Caco-2 (cell line): ENCODE results near the gene TNFAIP1. TPM values are rescaled to one million over a fixed set of nuclear protein-coding genes. Genes with fewer than 3 reads are reported as not detected.

Experiments
- BruUV-seq: library from RNA; stranded (reverse); fragments of 400-500 nt; replicated peaks from 2 replicates; lab custom pipeline; 2021; lab: Mats Ljungman, UMichigan
- CTCF ChIA-PET: fragments of 300-600 bp; sonication (Branson Sonifier 250); formaldehyde crosslinking; loops from one replicate; lab custom pipeline; 2022; ENCODE audit warnings: antibody characterized with exemption; lab: Charles Lee
- POLR2A ChIA-PET: fragments of 300-600 bp; sonication (Branson Sonifier 250); formaldehyde crosslinking; loops from one replicate; lab custom pipeline; 2022; ENCODE audit warnings: antibody characterized with exemption; lab: Charles Lee
- DNase-seq, 2 experiments: peaks; one replicate each; pipeline versions ENCODE4 v3.0.0 to v3.0.0-alpha.2; 2020 to 2022
- H3K27me3 ChIP-seq: replicated peaks from 2 replicates; pipeline ENCODE4 v1.6.0; 2011; ENCODE audit warnings: low read length; ENCODE audit not compliant: control insufficient read depth, insufficient read depth
- H3K36me3 ChIP-seq: 2 replicates; pipeline ENCODE4 v1.5.1; 2011; ENCODE audit warnings: low read length; ENCODE audit not compliant: control insufficient read depth, insufficient read depth
- H3K4me1 ChIP-seq: fragments of 250-450 bp; sonication (Bioruptor Pico); 2 replicates; pipeline ENCODE4 v1.5.1; 2020; ENCODE audit warnings: mild to moderate bottlenecking
- H3K4me3 ChIP-seq: 2 replicates; pipeline ENCODE4 v1.5.1; 2011; ENCODE audit warnings: low read depth, mild to moderate bottlenecking, control low read depth, low read length
- H3K9me3 ChIP-seq: fragments of 250-450 bp; sonication (Bioruptor Pico); 2 replicates; pipeline ENCODE4 v1.5.1; 2020; ENCODE audit warnings: mild to moderate bottlenecking, moderate library complexity
- H3K27ac Mint-ChIP-seq: one replicate; pipeline ENCODE4 v1.8.0; 2022; ENCODE audit warnings: mixed read lengths; ENCODE audit not compliant: unreplicated experiment
- H3K27me3 Mint-ChIP-seq: one replicate; pipeline ENCODE4 v1.8.0; 2022; ENCODE audit warnings: mixed read lengths; ENCODE audit not compliant: insufficient read depth, unreplicated experiment
- H3K36me3 Mint-ChIP-seq: one replicate; pipeline ENCODE4 v1.8.0; 2022; ENCODE audit warnings: mild to moderate bottlenecking, mixed read lengths; ENCODE audit not compliant: insufficient read depth, unreplicated experiment
- H3K4me1 Mint-ChIP-seq: one replicate; pipeline ENCODE4 v1.8.0; 2022; ENCODE audit warnings: low read depth, mixed read lengths; ENCODE audit not compliant: unreplicated experiment
- H3K4me3 Mint-ChIP-seq: one replicate; pipeline ENCODE4 v1.8.0; 2022; ENCODE audit warnings: mild to moderate bottlenecking, moderate library complexity, mixed read lengths; ENCODE audit not compliant: unreplicated experiment
- H3K9me3 Mint-ChIP-seq: one replicate; pipeline ENCODE4 v1.8.0; 2022; ENCODE audit warnings: mixed read lengths; ENCODE audit not compliant: unreplicated experiment
- intact Hi-C: fragments of 100-400 bp; cut with micrococcal nuclease; formaldehyde crosslinking; loops from one replicate; pipeline ENCODE4 v1.10.0; 2022; ENCODE audit not compliant: unreplicated experiment
- total RNA-seq: library from RNA; stranded (reverse); gene quantifications from 2 replicates; pipeline ENCODE4 v1.2.3, GENCODE V29; 2022
- TF ChIP-seq, protein P1 (sequence below), 2 experiments: fragments of 200-600 bp in 1 of 2; IDR thresholded peaks; 1 replicate in 1 of 2; 2 replicates in 1 of 2; pipeline versions ENCODE4 v1.5.1 to v1.8.0; 2011 to 2022; ENCODE audit warnings: antibody characterized with exemption in 1 of 2, control low read depth in 1 of 2, inconsistent platforms in 1 of 2, low read depth in 1 of 2, low read length in 1 of 2, mild to moderate bottlenecking in 1 of 2, moderate library complexity in 1 of 2; ENCODE audit not compliant: insufficient read depth in 1 of 2, severe bottlenecking in 1 of 2, unreplicated experiment in 1 of 2

TNFAIP1 gene
- total RNA-seq, 1 experiment from 2014 or later: 105 TPM

DNA sequence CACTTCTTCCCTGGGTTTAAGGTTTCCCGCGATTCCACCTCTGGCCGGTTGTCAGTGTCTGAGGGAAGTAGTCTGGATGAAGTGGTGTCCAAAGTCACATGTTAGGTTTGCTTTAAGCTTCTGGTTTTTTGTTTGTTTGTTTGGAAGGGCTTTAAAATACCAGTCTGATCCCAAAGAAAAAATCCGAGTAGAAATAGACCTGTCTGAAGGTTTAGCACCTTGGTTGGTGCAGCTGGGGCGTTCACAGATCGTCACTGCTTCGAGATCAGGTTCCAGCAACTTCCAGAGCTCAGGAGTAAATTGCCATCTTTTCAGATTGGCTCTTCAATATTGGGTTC is 16.0 kb upstream of the TNFAIP1 start:
- Histone ChIP-seq H3K36me3 (peaks cover 1% of the 10 kb centered on the region; the same call in 1 of the 2 replicates), H3K27me3 (no peaks in the 10 kb centered on the region), H3K4me1 (peaks cover 28% of the 10 kb centered on the region), H3K9me3 (no peaks in the 10 kb centered on the region), H3K4me3 (peak overlapping the region; percentile 67)
- Mint-ChIP-seq H3K4me3 (peak overlapping the region; percentile 76), H3K36me3 (peaks cover 29% of the 10 kb centered on the region), H3K27me3 (no peaks in the 10 kb centered on the region), H3K4me1 (peaks cover 53% of the 10 kb centered on the region), H3K27ac (peak overlapping the region; percentile 43), H3K9me3 (no peaks in the 10 kb centered on the region)
- ChIA-PET POLR2A (interaction anchor here (0.6 to 4.6 kb wide), 5 partner anchors 11 to 149 kb away, joined by 3 to 75 read pairs (median 4); partner anchors contain the start of genes IFT20 and TNFAIP1), CTCF (interaction anchor here (0.6 to 3.5 kb wide), 9 partner anchors 10 to 278 kb away, joined by 3 to 34 read pairs (median 4); partner anchors contain the start of genes IFT20 and TNFAIP1)
- BruUV-seq: no TSS peak
- intact Hi-C loops: no loop called here
- DNase-seq: no peak
- TF ChIP-seq, protein P1, sequence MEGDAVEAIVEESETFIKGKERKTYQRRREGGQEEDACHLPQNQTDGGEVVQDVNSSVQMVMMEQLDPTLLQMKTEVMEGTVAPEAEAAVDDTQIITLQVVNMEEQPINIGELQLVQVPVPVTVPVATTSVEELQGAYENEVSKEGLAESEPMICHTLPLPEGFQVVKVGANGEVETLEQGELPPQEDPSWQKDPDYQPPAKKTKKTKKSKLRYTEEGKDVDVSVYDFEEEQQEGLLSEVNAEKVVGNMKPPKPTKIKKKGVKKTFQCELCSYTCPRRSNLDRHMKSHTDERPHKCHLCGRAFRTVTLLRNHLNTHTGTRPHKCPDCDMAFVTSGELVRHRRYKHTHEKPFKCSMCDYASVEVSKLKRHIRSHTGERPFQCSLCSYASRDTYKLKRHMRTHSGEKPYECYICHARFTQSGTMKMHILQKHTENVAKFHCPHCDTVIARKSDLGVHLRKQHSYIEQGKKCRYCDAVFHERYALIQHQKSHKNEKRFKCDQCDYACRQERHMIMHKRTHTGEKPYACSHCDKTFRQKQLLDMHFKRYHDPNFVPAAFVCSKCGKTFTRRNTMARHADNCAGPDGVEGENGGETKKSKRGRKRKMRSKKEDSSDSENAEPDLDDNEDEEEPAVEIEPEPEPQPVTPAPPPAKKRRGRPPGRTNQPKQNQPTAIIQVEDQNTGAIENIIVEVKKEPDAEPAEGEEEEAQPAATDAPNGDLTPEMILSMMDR (IDR thresholded peaks at IDR 0.05; ENCODE audit: insufficient read depth in 1 of 2, low read depth in 1 of 2, low read length in 1 of 2, severe bottlenecking in 1 of 2, unreplicated experiment in 1 of 2): no peak

DNA sequence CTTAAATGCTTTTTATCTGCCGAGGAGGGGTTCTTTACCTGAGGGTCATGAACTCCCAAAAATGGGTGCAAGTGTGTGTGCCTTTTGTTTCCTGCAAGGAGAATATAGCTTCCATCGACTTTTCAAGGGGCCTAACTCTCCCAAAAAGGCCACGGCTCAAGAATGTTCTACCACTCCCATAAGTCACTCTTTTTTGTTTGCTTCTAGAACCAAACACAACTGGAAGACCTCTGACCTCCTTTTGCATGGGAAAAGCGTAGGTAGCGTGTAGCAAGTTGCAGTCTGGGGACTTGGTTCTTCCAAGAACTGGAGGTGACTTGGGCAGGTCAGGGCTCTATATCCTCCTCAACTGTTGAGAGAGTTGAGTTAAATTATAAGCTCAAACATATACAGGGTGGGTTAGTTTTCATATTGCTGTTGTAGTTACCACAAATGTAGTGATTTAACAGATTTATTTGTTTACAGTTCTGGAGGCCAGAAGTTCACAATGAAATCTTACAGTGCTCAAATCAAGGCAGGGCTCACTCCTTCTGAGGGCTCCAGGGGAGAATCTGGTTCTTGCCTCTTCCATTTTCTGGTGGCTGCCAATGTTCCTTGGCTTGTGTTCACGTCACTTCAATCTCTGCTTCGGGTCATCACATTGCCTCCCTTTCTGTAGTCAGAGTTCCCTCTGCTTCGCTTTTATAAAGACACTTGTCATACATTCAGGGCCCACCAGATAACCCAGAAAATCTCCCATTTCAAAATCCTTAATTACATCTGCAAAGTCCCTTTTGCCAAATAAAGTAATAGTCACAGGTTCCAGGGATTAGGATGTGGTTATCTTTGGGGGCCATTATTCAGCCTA is 15.1 kb upstream of the TNFAIP1 start:
- Mint-ChIP-seq H3K27ac (peak overlapping the region; percentile 43), H3K9me3 (no peaks in the 10 kb centered on the region), H3K27me3 (no peaks in the 10 kb centered on the region), H3K4me1 (peaks cover 61% of the 10 kb centered on the region), H3K4me3 (peak overlapping the region; percentile 76), H3K36me3 (peaks cover 38% of the 10 kb centered on the region)
- H3K36me3 ChIP-seq: peaks cover 1% of the 10 kb centered on the region
- intact Hi-C loops: loop anchor here (1.0 to 10.0 kb wide), 2 partner anchors 15 to 226 kb away; partner anchors contain the start of genes IFT20 and TNFAIP1
- peak overlapping the region; percentile 67 for H3K4me3 ChIP-seq
- no peaks in the 10 kb centered on the region for H3K9me3 ChIP-seq
- ChIA-PET POLR2A (interaction anchor here (4.6 kb wide), 1 partner anchor 15 kb away, joined by 75 read pairs; the partner anchor contains the start of genes IFT20 and TNFAIP1), CTCF (interaction anchor here (0.6 to 3.5 kb wide), 5 partner anchors 11 to 90 kb away, joined by 3 to 34 read pairs (median 8); partner anchors contain the start of genes IFT20 and TNFAIP1)
- no peak for DNase-seq
- no TSS peak for BruUV-seq
- peaks cover 35% of the 10 kb centered on the region for H3K4me1 ChIP-seq
- no peaks in the 10 kb centered on the region for H3K27me3 ChIP-seq
- TF ChIP-seq, protein P1 (IDR thresholded peaks at IDR 0.05; ENCODE audit: insufficient read depth in 1 of 2, low read depth in 1 of 2, low read length in 1 of 2, severe bottlenecking in 1 of 2, unreplicated experiment in 1 of 2): no peak

DNA sequence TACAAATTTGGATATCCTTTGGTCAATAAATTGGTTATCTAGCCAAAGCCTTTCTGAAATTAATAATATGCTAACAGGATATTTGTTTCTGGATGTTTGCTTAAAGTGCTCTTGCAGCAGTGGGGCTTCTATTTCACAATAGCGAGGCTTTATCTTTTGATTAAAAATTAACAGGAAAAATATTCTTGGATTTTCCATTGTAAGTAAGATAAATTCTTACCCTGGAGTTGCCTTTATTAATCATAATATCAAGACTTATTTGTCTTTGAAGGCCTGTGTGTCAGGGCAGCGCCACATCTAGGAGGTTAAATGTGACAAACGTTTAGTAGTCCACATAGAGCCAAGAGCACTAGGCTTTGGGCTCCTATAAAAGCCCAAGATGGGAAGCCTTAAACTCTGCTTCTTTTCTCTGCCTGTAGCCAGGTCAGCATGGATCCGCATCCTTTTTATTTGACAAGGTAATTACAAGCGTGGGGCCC is 11.3 kb upstream of the TNFAIP1 start:
- H3K27ac Mint-ChIP-seq: peak overlapping the region; percentile 48
- no peaks in the 10 kb centered on the region for H3K27me3 ChIP-seq
- H3K4me3 Mint-ChIP-seq: no peak overlapping the region
- POLR2A ChIA-PET: interaction anchor here (2.8 kb wide), 1 partner anchor 11 kb away, joined by 17 read pairs; the partner anchor contains the start of genes IFT20 and TNFAIP1
- peaks cover 73% of the 10 kb centered on the region for H3K4me1 Mint-ChIP-seq
- DNase-seq: no peak
- no peaks in the 10 kb centered on the region for H3K27me3 Mint-ChIP-seq
- CTCF ChIA-PET: interaction anchor here (1.4 kb wide), 1 partner anchor 73 kb away, joined by 3 read pairs; no protein-coding TSS in a partner anchor
- peaks cover 15% of the 10 kb centered on the region for H3K36me3 ChIP-seq
- no peaks in the 10 kb centered on the region for H3K9me3 ChIP-seq
- H3K4me3 ChIP-seq: no peak overlapping the region
- TF ChIP-seq, protein P1 (IDR thresholded peaks at IDR 0.05; ENCODE audit: insufficient read depth in 1 of 2, low read depth in 1 of 2, low read length in 1 of 2, severe bottlenecking in 1 of 2, unreplicated experiment in 1 of 2): no peak
- no peaks in the 10 kb centered on the region for H3K9me3 Mint-ChIP-seq
- peaks cover 65% of the 10 kb centered on the region for H3K4me1 ChIP-seq
- peaks cover 69% of the 10 kb centered on the region for H3K36me3 Mint-ChIP-seq
- intact Hi-C loops: loop anchor here (10.0 kb wide), 1 partner anchor 230 kb away; no protein-coding TSS in a partner anchor
- no TSS peak for BruUV-seq
